Calu3 (cell line): Measurements from ENCODE around the gene MTG1. TPM values are rescaled to one million over a fixed set of nuclear protein-coding genes. Genes with fewer than 3 reads are reported as not detected.

Source experiments
- BruUV-seq: library from RNA; stranded (reverse); fragments of 400-500 nt; replicated peaks from 2 replicates; lab custom pipeline; 2021; lab: Mats Ljungman, UMichigan
- CTCF ChIA-PET: fragments of 300-600 bp; sonication (Branson Sonifier 250); formaldehyde crosslinking; loops from one replicate; lab custom pipeline; 2022; ENCODE audit warnings: antibody characterized with exemption; lab: Charles Lee
- DNase-seq: peaks from one replicate; pipeline ENCODE4 v3.0.0; 2022
- H3K27ac Mint-ChIP-seq: one replicate; pipeline ENCODE4 v1.8.0; 2022; ENCODE audit warnings: mixed read lengths; ENCODE audit not compliant: unreplicated experiment
- H3K27me3 Mint-ChIP-seq: one replicate; pipeline ENCODE4 v1.8.0; 2022; ENCODE audit warnings: mixed read lengths; ENCODE audit not compliant: unreplicated experiment
- H3K36me3 Mint-ChIP-seq: one replicate; pipeline ENCODE4 v1.8.0; 2022; ENCODE audit warnings: mild to moderate bottlenecking, moderate library complexity, mixed read lengths; ENCODE audit not compliant: insufficient read depth, unreplicated experiment
- H3K4me1 Mint-ChIP-seq: one replicate; pipeline ENCODE4 v1.8.0; 2022; ENCODE audit warnings: mild to moderate bottlenecking, low read depth, mixed read lengths; ENCODE audit not compliant: unreplicated experiment
- H3K4me3 Mint-ChIP-seq: one replicate; pipeline ENCODE4 v1.8.0; 2022; ENCODE audit warnings: mild to moderate bottlenecking, low read depth, moderate library complexity, mixed read lengths; ENCODE audit not compliant: unreplicated experiment
- H3K9me3 Mint-ChIP-seq: one replicate; pipeline ENCODE4 v1.8.0; 2022; ENCODE audit warnings: low read depth, mixed read lengths; ENCODE audit not compliant: unreplicated experiment
- intact Hi-C: fragments of 100-400 bp; cut with micrococcal nuclease; formaldehyde crosslinking; loops from one replicate; pipeline ENCODE4 v1.10.0; 2022; ENCODE audit not compliant: unreplicated experiment
- total RNA-seq: library from RNA; stranded (reverse); gene quantifications from 2 replicates; pipeline ENCODE4 v1.2.3, GENCODE V29; 2022
- TF ChIP-seq, protein P1 (sequence below): fragments of 200-600 bp; IDR thresholded peaks from one replicate; pipeline ENCODE4 v1.8.0; 2022; ENCODE audit warnings: antibody characterized with exemption; ENCODE audit not compliant: unreplicated experiment

MTG1 gene
- total RNA-seq, 1 experiment from 2014 or later = 39.5 TPM

DNA sequence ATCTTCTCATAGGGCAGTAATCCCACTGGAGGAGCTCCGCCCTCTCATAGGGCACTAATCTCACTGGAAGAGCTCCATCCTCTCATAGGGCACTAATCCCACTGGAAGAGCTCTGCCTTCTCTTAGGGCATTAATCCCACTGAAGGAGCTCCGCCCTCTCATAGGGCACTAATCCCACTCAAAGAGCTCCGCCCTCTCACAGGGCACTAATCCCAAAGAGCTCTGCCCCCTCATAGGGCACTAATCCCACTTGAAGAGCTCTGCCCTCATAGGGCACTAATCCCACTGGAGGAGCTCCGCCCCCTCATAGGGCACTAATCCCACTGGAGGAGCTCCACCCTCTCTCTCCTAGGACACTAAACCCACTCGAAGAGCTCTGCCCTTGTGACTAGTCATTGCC lies 32.7 kb upstream of the MTG1 start:
- no peaks in the 10 kb centered on the region for H3K9me3 Mint-ChIP-seq
- no peaks in the 10 kb centered on the region for H3K4me1 Mint-ChIP-seq
- TF ChIP-seq, protein P1, sequence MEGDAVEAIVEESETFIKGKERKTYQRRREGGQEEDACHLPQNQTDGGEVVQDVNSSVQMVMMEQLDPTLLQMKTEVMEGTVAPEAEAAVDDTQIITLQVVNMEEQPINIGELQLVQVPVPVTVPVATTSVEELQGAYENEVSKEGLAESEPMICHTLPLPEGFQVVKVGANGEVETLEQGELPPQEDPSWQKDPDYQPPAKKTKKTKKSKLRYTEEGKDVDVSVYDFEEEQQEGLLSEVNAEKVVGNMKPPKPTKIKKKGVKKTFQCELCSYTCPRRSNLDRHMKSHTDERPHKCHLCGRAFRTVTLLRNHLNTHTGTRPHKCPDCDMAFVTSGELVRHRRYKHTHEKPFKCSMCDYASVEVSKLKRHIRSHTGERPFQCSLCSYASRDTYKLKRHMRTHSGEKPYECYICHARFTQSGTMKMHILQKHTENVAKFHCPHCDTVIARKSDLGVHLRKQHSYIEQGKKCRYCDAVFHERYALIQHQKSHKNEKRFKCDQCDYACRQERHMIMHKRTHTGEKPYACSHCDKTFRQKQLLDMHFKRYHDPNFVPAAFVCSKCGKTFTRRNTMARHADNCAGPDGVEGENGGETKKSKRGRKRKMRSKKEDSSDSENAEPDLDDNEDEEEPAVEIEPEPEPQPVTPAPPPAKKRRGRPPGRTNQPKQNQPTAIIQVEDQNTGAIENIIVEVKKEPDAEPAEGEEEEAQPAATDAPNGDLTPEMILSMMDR = no peak
- H3K4me3 Mint-ChIP-seq = no peak overlapping the region
- H3K36me3 Mint-ChIP-seq = peaks cover 12% of the 10 kb centered on the region
- intact Hi-C loops = no loop called here
- CTCF ChIA-PET = interaction anchor here (0.6 kb wide), 1 partner anchor 36 kb away, joined by 3 read pairs; no protein-coding TSS in a partner anchor
- no peak overlapping the region for H3K27ac Mint-ChIP-seq
- BruUV-seq = no TSS peak
- no peaks in the 10 kb centered on the region for H3K27me3 Mint-ChIP-seq
- DNase-seq = no peak

DNA sequence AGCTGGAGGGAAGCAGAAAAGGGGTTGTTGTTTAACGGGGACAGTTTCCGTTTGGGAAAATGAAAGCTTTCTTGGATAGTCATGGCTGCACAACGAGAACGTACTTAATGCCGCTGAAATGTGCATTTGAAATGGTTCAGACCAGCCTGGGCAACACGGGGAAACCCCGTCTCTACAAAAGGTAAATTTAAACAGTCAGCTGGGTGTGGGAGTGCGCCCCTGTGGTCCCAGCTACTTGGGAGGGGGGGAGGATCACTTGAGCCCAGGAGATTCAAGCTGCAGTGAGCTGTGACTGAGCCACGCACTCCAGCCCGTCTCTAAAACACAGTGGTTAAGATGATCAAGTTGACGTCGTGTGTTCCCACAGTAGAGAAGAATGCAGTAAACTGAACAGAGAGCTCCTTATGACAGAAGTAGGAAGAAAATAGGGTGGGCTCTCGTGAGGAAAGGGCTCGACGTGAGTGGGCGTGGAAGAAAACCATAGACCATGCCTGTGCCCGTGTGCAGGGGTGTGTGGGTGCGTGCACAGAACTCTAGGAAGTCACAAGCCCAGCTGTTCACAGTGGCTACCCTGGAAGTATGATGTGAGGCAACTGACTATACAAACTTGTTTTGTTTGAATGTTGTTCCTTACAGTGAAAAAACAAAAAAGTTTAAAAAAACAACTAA lies 32.0 kb upstream of the MTG1 start:
- no TSS peak for BruUV-seq
- CTCF ChIA-PET = no interaction called here
- Mint-ChIP-seq H3K27ac (no peak overlapping the region), H3K27me3 (no peaks in the 10 kb centered on the region), H3K4me1 (no peaks in the 10 kb centered on the region), H3K4me3 (no peak overlapping the region), H3K36me3 (peaks cover 12% of the 10 kb centered on the region), H3K9me3 (no peaks in the 10 kb centered on the region)
- intact Hi-C loops = no loop called here
- DNase-seq = no peak
- TF ChIP-seq, protein P1 = no peak

DNA sequence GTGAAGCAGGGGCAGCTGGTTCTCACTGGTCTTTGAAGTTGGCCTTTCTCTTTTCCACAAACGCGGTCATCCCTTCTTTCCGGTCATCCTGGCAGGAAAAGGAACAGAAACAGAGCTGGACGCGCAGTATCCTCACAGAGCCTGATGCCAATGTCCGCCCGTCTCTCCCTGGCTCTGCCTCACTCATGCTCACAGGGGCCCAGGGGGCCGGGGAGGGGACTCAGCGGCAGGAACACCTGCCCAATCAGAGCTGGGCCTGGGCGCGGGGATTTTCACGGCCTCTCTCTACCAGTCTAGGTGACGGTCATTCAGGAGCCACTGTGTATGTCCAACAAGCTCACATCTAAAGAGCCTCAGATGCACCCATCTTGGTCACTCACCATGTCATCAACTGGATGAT lies 31.1 kb upstream of the MTG1 start:
- H3K36me3 Mint-ChIP-seq = peaks cover 13% of the 10 kb centered on the region
- BruUV-seq = TSS peak; percentile 83
- DNase-seq = no peak
- no peaks in the 10 kb centered on the region for H3K9me3 Mint-ChIP-seq
- no peaks in the 10 kb centered on the region for H3K4me1 Mint-ChIP-seq
- no peaks in the 10 kb centered on the region for H3K27me3 Mint-ChIP-seq
- H3K27ac Mint-ChIP-seq = no peak overlapping the region
- no peak overlapping the region for H3K4me3 Mint-ChIP-seq
- TF ChIP-seq, protein P1 = no peak
- intact Hi-C loops = no loop called here
- CTCF ChIA-PET = no interaction called here

DNA sequence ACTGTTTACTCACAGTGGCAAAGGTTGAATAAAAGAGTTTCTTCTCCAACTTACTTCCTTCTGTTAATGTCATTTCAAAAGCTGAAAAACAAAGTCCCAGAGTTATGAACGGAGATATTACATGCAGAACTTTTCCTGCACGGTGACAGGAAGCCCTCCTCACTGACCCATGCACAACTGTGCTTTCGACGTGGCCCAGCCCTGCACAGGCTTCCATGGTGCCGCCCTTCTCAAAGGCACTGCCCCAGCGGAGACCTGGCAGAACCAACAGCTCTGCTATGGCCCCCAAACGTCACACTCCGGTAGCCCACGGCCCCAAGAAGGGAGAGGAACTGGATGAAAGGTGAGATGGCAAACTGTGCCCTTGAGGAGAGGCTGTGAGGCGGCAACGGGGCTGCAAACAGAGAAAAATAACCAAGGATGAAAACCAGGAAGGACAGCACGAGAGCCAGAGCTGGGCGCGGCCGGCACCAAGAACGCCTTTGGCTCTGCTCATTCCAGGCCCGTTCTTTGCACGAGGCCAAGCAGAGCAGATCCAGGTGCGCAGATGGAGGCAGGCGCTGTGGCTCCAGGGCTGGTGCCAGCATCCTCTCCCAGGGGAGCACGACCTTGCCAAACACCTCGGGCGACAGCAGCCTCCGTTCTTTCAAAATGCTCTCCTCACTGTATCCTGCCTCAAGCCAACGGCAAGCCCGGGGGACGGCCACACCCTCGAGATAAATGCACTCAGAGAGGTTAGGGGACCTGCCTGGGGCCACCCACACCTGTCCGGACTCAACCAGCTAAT lies 29.1 kb upstream of the MTG1 start:
- Mint-ChIP-seq H3K36me3 (peaks cover 18% of the 10 kb centered on the region), H3K27ac (no peak overlapping the region)
- no TSS peak for BruUV-seq

More for the DNA sequence above, 29.1 kb upstream of the MTG1 start:
- CTCF ChIA-PET = no interaction called here
- Mint-ChIP-seq H3K4me3 (no peak overlapping the region), H3K9me3 (no peaks in the 10 kb centered on the region), H3K27me3 (no peaks in the 10 kb centered on the region), H3K4me1 (no peaks in the 10 kb centered on the region)
- intact Hi-C loops = no loop called here
- no peak for DNase-seq
- TF ChIP-seq, protein P1 = no peak
